ENCODE measurements around the gene ITPRID2. TPM values are rescaled to one million over a fixed set of nuclear protein-coding genes. Genes with fewer than 3 reads are reported as not detected.

Gene ITPRID2
- total RNA-seq, 1 experiment from 2014 or later = 114 TPM

DNA sequence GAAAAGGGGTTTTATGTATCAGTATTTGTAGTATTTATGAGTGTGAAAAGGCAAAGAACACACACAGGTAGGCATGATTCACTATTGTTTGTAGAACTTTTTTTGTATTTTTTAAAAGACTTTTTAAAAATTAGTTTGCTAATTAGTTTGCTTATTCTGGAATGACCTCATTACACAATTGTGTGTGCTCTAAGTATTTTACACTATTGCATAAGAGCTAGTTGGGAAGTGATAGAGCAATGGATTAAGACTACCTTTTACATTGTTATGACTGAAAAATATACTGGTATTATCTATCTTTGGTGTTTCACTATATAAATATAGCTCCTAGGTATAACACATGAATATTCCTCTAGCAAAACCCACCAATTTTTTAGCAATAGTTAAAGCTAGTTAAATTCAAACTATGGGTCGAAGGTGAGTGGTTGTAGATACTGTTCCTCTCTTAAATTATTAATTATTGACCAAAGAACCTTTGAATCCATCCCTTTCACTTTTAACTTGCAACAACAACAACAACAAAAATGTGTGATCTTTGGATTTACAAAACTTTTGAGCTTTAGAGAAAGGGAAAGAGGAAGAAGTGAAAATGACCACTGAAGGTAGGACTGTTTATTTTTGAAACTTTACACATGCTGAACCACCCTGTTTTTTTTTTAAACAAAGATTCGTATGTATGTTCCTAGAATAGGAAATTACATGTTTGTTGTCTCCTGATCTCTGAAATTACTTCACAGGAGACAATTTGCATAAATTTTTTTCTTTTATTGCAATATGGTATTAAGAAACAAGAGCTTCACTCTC is 18.7 kb downstream of the ITPRID2 start:
- Mint-ChIP-seq H3K27ac (ENCODE audit: low read depth, unreplicated experiment) (no peak overlapping the region), H3K9me3 (ENCODE audit: unreplicated experiment) (no peaks in the 10 kb centered on the region), H3K4me3 (ENCODE audit: unreplicated experiment) (no peak overlapping the region), H3K27me3 (ENCODE audit: insufficient read depth, unreplicated experiment) (no peaks in the 10 kb centered on the region), H3K4me1 (ENCODE audit: insufficient read depth, unreplicated experiment) (no peaks in the 10 kb centered on the region), H3K36me3 (ENCODE audit: insufficient read depth, unreplicated experiment) (peaks cover 52% of the 10 kb centered on the region)
- POLR2A ChIA-PET = interaction anchor here (0.6 to 1.1 kb wide), 6 partner anchors 11 to 1761 kb away, joined by 3 to 6 read pairs (median 4); no protein-coding TSS in a partner anchor
- DNase-seq (ENCODE audit: unreplicated experiment) = no peak
- CTCF ChIA-PET = interaction anchor here (0.6 to 1.1 kb wide), 7 partner anchors 11 to 777 kb away, joined by 3 to 5 read pairs (median 3); partner anchors contain the start of gene ITPRID2
- TF ChIP-seq, protein P1, sequence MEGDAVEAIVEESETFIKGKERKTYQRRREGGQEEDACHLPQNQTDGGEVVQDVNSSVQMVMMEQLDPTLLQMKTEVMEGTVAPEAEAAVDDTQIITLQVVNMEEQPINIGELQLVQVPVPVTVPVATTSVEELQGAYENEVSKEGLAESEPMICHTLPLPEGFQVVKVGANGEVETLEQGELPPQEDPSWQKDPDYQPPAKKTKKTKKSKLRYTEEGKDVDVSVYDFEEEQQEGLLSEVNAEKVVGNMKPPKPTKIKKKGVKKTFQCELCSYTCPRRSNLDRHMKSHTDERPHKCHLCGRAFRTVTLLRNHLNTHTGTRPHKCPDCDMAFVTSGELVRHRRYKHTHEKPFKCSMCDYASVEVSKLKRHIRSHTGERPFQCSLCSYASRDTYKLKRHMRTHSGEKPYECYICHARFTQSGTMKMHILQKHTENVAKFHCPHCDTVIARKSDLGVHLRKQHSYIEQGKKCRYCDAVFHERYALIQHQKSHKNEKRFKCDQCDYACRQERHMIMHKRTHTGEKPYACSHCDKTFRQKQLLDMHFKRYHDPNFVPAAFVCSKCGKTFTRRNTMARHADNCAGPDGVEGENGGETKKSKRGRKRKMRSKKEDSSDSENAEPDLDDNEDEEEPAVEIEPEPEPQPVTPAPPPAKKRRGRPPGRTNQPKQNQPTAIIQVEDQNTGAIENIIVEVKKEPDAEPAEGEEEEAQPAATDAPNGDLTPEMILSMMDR (IDR thresholded peaks at IDR 0.05; ENCODE audit: unreplicated experiment) = no peak
- no TSS peak for BruUV-seq (replicated peaks)
- intact Hi-C loops (cut with micrococcal nuclease) = no loop called here

DNA sequence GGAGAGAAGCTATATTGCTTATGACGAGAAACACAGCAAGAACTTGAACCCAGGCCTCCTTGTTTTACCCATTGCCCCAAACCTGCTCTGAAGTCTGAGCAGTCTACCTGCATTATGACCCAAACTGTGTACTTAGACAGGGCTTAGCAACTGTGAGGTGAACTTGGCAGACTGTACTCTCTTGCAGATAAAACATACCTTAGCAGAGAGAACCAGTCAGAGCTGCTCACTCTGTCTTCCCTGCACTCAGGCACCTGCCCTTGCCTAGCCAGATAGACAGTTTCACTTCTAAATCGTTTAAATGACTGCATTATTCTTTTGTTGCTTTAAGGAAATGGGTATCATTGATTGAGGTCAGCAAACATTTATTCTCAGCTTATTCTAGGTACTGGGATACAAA is 20.3 kb downstream of the ITPRID2 start:
- intact Hi-C loops (cut with micrococcal nuclease) = no loop called here
- TF ChIP-seq, protein P1 (IDR thresholded peaks at IDR 0.05; ENCODE audit: unreplicated experiment) = no peak
- H3K27me3 Mint-ChIP-seq (ENCODE audit: insufficient read depth, unreplicated experiment) = no peaks in the 10 kb centered on the region
- CTCF ChIA-PET = interaction anchor here (1.4 kb wide), 1 partner anchor 15 kb away, joined by 4 read pairs; no protein-coding TSS in a partner anchor
- POLR2A ChIA-PET = interaction anchor here (0.7 to 0.8 kb wide), 2 partner anchors 9 to 834 kb away, joined by 3 read pairs; no protein-coding TSS in a partner anchor
- no peak overlapping the region for H3K27ac Mint-ChIP-seq (ENCODE audit: low read depth, unreplicated experiment)
- H3K4me3 Mint-ChIP-seq (ENCODE audit: unreplicated experiment) = no peak overlapping the region
- H3K36me3 Mint-ChIP-seq (ENCODE audit: insufficient read depth, unreplicated experiment) = peaks cover 53% of the 10 kb centered on the region
- no peaks in the 10 kb centered on the region for H3K9me3 Mint-ChIP-seq (ENCODE audit: unreplicated experiment)
- no TSS peak for BruUV-seq (replicated peaks)
- DNase-seq (ENCODE audit: unreplicated experiment) = no peak
- peaks cover 4% of the 10 kb centered on the region for H3K4me1 Mint-ChIP-seq (ENCODE audit: insufficient read depth, unreplicated experiment)

DNA sequence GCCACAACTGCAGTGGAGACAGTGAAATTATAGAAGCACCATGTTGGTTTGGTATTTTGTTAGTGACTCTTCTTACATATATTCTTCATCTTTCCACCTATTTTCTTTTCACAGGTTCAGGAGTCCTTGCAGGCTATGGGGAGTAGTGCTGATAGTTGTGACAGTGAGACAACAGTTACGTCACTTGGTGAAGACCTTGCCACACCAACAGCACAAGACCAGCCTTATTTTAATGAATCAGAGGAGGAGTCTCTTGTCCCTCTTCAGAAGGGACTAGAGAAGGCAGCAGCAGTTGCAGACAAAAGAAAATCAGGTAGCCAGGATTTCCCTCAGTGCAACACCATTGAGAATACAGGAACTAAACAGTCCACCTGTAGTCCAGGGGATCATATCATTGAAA is 23.6 kb downstream of the ITPRID2 start:
- no peak overlapping the region for H3K27ac Mint-ChIP-seq (ENCODE audit: low read depth, unreplicated experiment)
- CTCF ChIA-PET = interaction anchor here (0.6 kb wide), 1 partner anchor 163 kb away, joined by 3 read pairs; no protein-coding TSS in a partner anchor
- POLR2A ChIA-PET = no interaction called here
- no peaks in the 10 kb centered on the region for H3K9me3 Mint-ChIP-seq (ENCODE audit: unreplicated experiment)
- H3K27me3 Mint-ChIP-seq (ENCODE audit: insufficient read depth, unreplicated experiment) = no peaks in the 10 kb centered on the region
- peaks cover 56% of the 10 kb centered on the region for H3K36me3 Mint-ChIP-seq (ENCODE audit: insufficient read depth, unreplicated experiment)
- DNase-seq (ENCODE audit: unreplicated experiment) = no peak
- no TSS peak for BruUV-seq (replicated peaks)
- TF ChIP-seq, protein P1 (IDR thresholded peaks at IDR 0.05; ENCODE audit: unreplicated experiment) = no peak
- intact Hi-C loops (cut with micrococcal nuclease) = no loop called here
- peaks cover 11% of the 10 kb centered on the region for H3K4me1 Mint-ChIP-seq (ENCODE audit: insufficient read depth, unreplicated experiment)
- no peak overlapping the region for H3K4me3 Mint-ChIP-seq (ENCODE audit: unreplicated experiment)
